Endothelial cell of umbilical vein (primary cell): ENCODE measurements around the gene COLGALT1. TPM values are rescaled to one million over a fixed set of nuclear protein-coding genes. Genes with fewer than 3 reads are reported as not detected.

Experiments
- Bru-seq: library from RNA; stranded (reverse); fragments of 400-500 nt; gene quantifications from one replicate; lab custom pipeline; 2021; lab: Mats Ljungman, UMichigan
- BruChase-seq, 2 experiments: library from RNA; stranded (reverse); fragments of 400-500 nt; gene quantifications; one replicate each; lab custom pipeline; 2021; lab: Mats Ljungman, UMichigan
- BruUV-seq: library from RNA; stranded (reverse); fragments of 400-500 nt; replicated peaks from 2 replicates; lab custom pipeline; 2021; lab: Mats Ljungman, UMichigan
- CTCF ChIA-PET: fragments of 300-600, 350-600 bp; sonication (Branson Sonifier 250); formaldehyde crosslinking; loops from one replicate; lab custom pipeline; 2021; ENCODE audit warnings: antibody characterized with exemption, inconsistent platforms; lab: Charles Lee
- POLR2A ChIA-PET: fragments of 300-600, 350-600 bp; sonication (Branson Sonifier 250); formaldehyde crosslinking; loops from one replicate; lab custom pipeline; 2021; ENCODE audit warnings: antibody characterized with exemption, inconsistent platforms; lab: Charles Lee
- DNase-seq: peaks from one replicate; pipeline ENCODE4 v3.0.0-alpha.2; 2011; ENCODE audit warnings: low read depth, low spot score
- FAIRE-seq: peaks from 2 replicates; lab custom pipeline; 2011; peaks lifted over from hg19 to GRCh38; lab: Jason Lieb, UNC
- H2AFZ ChIP-seq: 2 replicates; pipeline ENCODE4 v1.6.0; 2012; ENCODE audit warnings: low read depth, low read length, control low read depth, inconsistent platforms
- H3K27ac ChIP-seq: 2 replicates; pipeline ENCODE4 v1.5.1; 2011; ENCODE audit warnings: low read depth, mild to moderate bottlenecking, control low read depth, low read length, moderate library complexity; ENCODE audit not compliant: insufficient read depth
- H3K27me3 ChIP-seq, 2 experiments: 2 replicates each; pipeline versions ENCODE4 v1.6.0 to v1.6.1; 2011; ENCODE audit warnings: low read length in 2 of 2, mixed read lengths in 1 of 2; ENCODE audit not compliant: control insufficient read depth in 2 of 2, insufficient read depth in 2 of 2
- H3K36me3 ChIP-seq, 2 experiments: 2 replicates in 1 of 2; 3 replicates in 1 of 2; pipeline ENCODE4 v1.5.1; 2011; ENCODE audit warnings: low read length in 2 of 2, mild to moderate bottlenecking in 1 of 2, moderate library complexity in 1 of 2; ENCODE audit not compliant: control insufficient read depth in 2 of 2, insufficient read depth in 2 of 2; ENCODE audit errors: extremely low read depth in 1 of 2
- H3K4me1 ChIP-seq: 3 replicates; pipeline ENCODE4 v1.5.1; 2011; ENCODE audit warnings: mild to moderate bottlenecking, low read length; ENCODE audit not compliant: control insufficient read depth, insufficient read depth; ENCODE audit errors: extremely low read depth
- H3K4me2 ChIP-seq: 2 replicates; pipeline ENCODE4 v1.6.1; 2011; ENCODE audit warnings: low read length, control low read depth, mixed read lengths; ENCODE audit not compliant: insufficient read depth
- H3K4me3 ChIP-seq, 3 experiments: fragments of 200-600 bp in 1 of 3; sonication (generic), shearing (Covaris generic) in 1 of 3; replicated peaks in 1 of 3; 2 replicates each; pipeline ENCODE4 v1.5.1; 2011 to 2016; ENCODE audit warnings: control low read depth in 3 of 3, low read length in 3 of 3, mild to moderate bottlenecking in 2 of 3, inconsistent platforms in 1 of 3, low read depth in 1 of 3, moderate library complexity in 1 of 3; ENCODE audit not compliant: insufficient read depth in 1 of 3
- H3K79me2 ChIP-seq: 2 replicates; pipeline ENCODE4 v1.6.0; 2012; ENCODE audit warnings: low read length, inconsistent platforms; ENCODE audit not compliant: control insufficient read depth, insufficient read depth
- H3K9ac ChIP-seq: replicated peaks from 2 replicates; pipeline ENCODE3; 2011; ENCODE audit warnings: low read length, control low read depth; ENCODE audit not compliant: insufficient read depth; ENCODE audit errors: extremely low read depth
- H3K9me1 ChIP-seq: replicated peaks from 3 replicates; pipeline ENCODE4 v1.6.0; 2011; ENCODE audit warnings: mild to moderate bottlenecking, low read length; ENCODE audit not compliant: control insufficient read depth, insufficient read depth; ENCODE audit errors: extremely low read depth
- H3K9me3 ChIP-seq: replicated peaks from 2 replicates; pipeline ENCODE4 v1.5.1; 2012; ENCODE audit warnings: low read length, inconsistent platforms; ENCODE audit not compliant: control insufficient read depth, insufficient read depth
- H4K20me1 ChIP-seq: replicated peaks from 2 replicates; pipeline ENCODE3; 2011; ENCODE audit warnings: mild to moderate bottlenecking, low read length; ENCODE audit not compliant: control insufficient read depth, insufficient read depth; ENCODE audit errors: extremely low read depth
- CTCF ChIP-seq, 2 donors: IDR thresholded peaks; 1 replicate in 1 of 2; 2 replicates in 1 of 2; pipeline ENCODE4 v1.5.1; 2011; ENCODE audit warnings: low read length in 2 of 2, mild to moderate bottlenecking in 2 of 2, moderate library complexity in 2 of 2, control low read depth in 1 of 2, inconsistent platforms in 1 of 2, low read depth in 1 of 2; ENCODE audit not compliant: insufficient read depth in 1 of 2; ENCODE audit errors: extremely low read depth in 1 of 2
- FOS ChIP-seq: IDR thresholded peaks from 2 replicates; pipeline ENCODE4 v1.6.1; 2011; ENCODE audit warnings: mild to moderate bottlenecking, low read length, moderate library complexity, borderline replicate concordance; ENCODE audit not compliant: insufficient read depth
- GATA2 ChIP-seq: IDR thresholded peaks from 2 replicates; pipeline ENCODE4 v1.7.0; 2011; ENCODE audit warnings: low read depth, mild to moderate bottlenecking, moderate library complexity, mixed read lengths, low read length; ENCODE audit not compliant: insufficient read length, insufficient read depth
- JUN ChIP-seq: IDR thresholded peaks from 2 replicates; pipeline ENCODE4 v1.6.1; 2011; ENCODE audit warnings: borderline replicate concordance, low read depth; ENCODE audit not compliant: insufficient read length, insufficient read depth
- MAX ChIP-seq: IDR thresholded peaks from 2 replicates; pipeline ENCODE4 v1.6.1; 2011; ENCODE audit not compliant: insufficient read depth, insufficient read length
- POLR2A ChIP-seq: IDR thresholded peaks from 2 replicates; pipeline ENCODE4 v1.6.1; 2012; ENCODE audit warnings: low read depth, mild to moderate bottlenecking, control low read depth, low read length
- POLR2AphosphoS5 ChIP-seq: IDR thresholded peaks from 2 replicates; pipeline ENCODE4 v1.6.1; 2012; ENCODE audit warnings: low read depth, mild to moderate bottlenecking, control low read depth, low read length, moderate library complexity; ENCODE audit not compliant: insufficient read depth
- dilution Hi-C: fragments of 300-500 bp; cut with MboI; formaldehyde crosslinking; loops from one replicate; pipeline ENCODE4 v1.15.0; 2019; ENCODE audit warnings: low sequenced_read_pairs; ENCODE audit not compliant: extremely low pct_ligation_motif_present
- intact Hi-C: fragments of 100-400 bp; cut with micrococcal nuclease; formaldehyde crosslinking; loops from one replicate; pipeline ENCODE4 v1.10.0; 2022
- long read RNA-seq: library from polyadenylated mRNA; stranded (forward); transcript quantifications from one replicate; pipeline ENCODE4 v2.0.0, GENCODE V29; 2021
- polyA minus RNA-seq, 3 experiments: library from RNA; depleted of rRNA, polyadenylated mRNA; stranded (reverse); fragments of >200 nt; gene quantifications; 1 replicate in 1 of 3; 2 replicates in 2 of 3; pipeline ENCODE4 v1.2.3, GENCODE V29; 2011
- polyA plus RNA-seq, 4 experiments: library from polyadenylated mRNA; depleted of rRNA in 3 of 4; stranded (reverse) in 3 of 4; unstranded in 1 of 4; fragments of >200 nt; gene quantifications; 2 replicates each; pipeline versions ENCODE4 v1.2.1 to v1.2.3, GENCODE V29; 2011 to 2012; ENCODE audit warnings: missing spikeins in 1 of 4
- total RNA-seq: library from RNA; stranded (reverse); gene quantifications from 2 replicates; pipeline ENCODE4 v1.2.3, GENCODE V29; 2021

The COLGALT1 gene
- total RNA-seq (240 and 263 TPM in 2 replicates), polyA plus RNA-seq (355 and 406 TPM in 2 replicates), polyA minus RNA-seq (512 and 556 TPM in 2 replicates), Bru-seq, nascent RNA (percentile 78 among the genes with signal in this experiment), BruChase-seq, experiment 1, labeled RNA remaining after a 6-hour chase (percentile 96 among the genes with signal in this experiment), BruChase-seq, experiment 2, labeled RNA remaining after a 2-hour chase (percentile 89 among the genes with signal in this experiment)
- 190 and 205 TPM in 2 replicates for polyA plus RNA-seq (2011; cell fraction: cytosol; rRNA removed)
- 295 and 364 TPM in 2 replicates for polyA plus RNA-seq (2011; cell fraction: nucleus; rRNA removed)
- 145 and 196 TPM in 2 replicates for polyA plus RNA-seq (2012)
- 137 TPM for polyA minus RNA-seq (2011; cell fraction: cytosol; rRNA and poly(A)+ RNA removed)
- 109 TPM in 2 replicates for polyA minus RNA-seq (2011; cell fraction: nucleus; rRNA and poly(A)+ RNA removed)
- long read RNA-seq, transcript COLGALT1-201 (12 exons, 3,704 nt) = major isoform, 239 of 393 reads
- long read RNA-seq, transcript COLGALT1-202 (2 exons, 2,941 nt) = minor isoform, 19 of 393 reads
- long read RNA-seq, partial matches to known transcripts = 30 of 393 reads
- long read RNA-seq, other reads (novel, unspliced or antisense) = 105 of 393 reads

- DNase-seq (peak; percentile 94), FAIRE-seq (peak; percentile 89)
- Histone ChIP-seq H3K27ac (peak within 1 kb of the TSS; percentile 88), H3K36me3 (peaks cover 6 to 17% of the 10 kb centered on the region in 2 experiments), H3K27me3 (no peaks in the 10 kb centered on the region), H3K79me2 (peaks cover 22% of the 10 kb centered on the region), H2AFZ (peak within 1 kb of the TSS; percentile 88), H3K9me3 (no peaks in the 10 kb centered on the region), H3K9ac (peak within 1 kb of the TSS; percentile 69), H3K4me2 (peak within 1 kb of the TSS; percentile 88), H3K9me1 (no peaks in the 10 kb centered on the region), H3K4me1 (peaks cover 41% of the 10 kb centered on the region), H4K20me1 (no peaks in the 10 kb centered on the region), H3K4me3 (peak within 1 kb of the TSS; percentile 88 to 92 (median 89))
- BruUV-seq = no TSS peak
- intact Hi-C loops = loop anchor here (10.0 kb wide), 1 partner anchor 151 kb away; the partner anchor contains the start of gene BST2
- ChIA-PET CTCF (interaction anchor here (1.3 kb wide), 2 partner anchors 16 to 18 kb away, joined by 5 to 9 read pairs; no protein-coding TSS in a partner anchor), POLR2A (no interaction called here)
- dilution Hi-C loops = no loop called here
- TF ChIP-seq CTCF (IDR thresholded peaks at IDR 0.05; ENCODE audit: extremely low read depth in 1 of 2, insufficient read depth in 1 of 2, low read depth in 1 of 2, low read length in 2 of 2) (no peak), POLR2AphosphoS5 (no peak), MAX (no peak), POLR2A (peak; percentile 71), FOS (peak; percentile 8), GATA2 (no peak), JUN (peak; percentile 54)
Measured at GRCh38 chr19:17555480-17555928, at the start of gene COLGALT1. Gene COLGALT1, plus strand, starts transcription at chr19:17555649. Its CDS starts 65 bp downstream, at chr19:17555714.
